GM18517 (cell line): ENCODE data around the gene TEAD1.

Source experiments
- ATAC-seq: cut with Tn5 transposase; IDR thresholded peaks from one replicate; pipeline ENCODE4 v1.9.1; 2021; ENCODE audit warnings: mild to moderate bottlenecking, moderate library complexity; ENCODE audit not compliant: unreplicated experiment

TEAD1 gene

GRCh38 chr11:12685229-12685628 lies 11.0 kb downstream of the TEAD1 start:
- no peak for ATAC-seq

DNA sequence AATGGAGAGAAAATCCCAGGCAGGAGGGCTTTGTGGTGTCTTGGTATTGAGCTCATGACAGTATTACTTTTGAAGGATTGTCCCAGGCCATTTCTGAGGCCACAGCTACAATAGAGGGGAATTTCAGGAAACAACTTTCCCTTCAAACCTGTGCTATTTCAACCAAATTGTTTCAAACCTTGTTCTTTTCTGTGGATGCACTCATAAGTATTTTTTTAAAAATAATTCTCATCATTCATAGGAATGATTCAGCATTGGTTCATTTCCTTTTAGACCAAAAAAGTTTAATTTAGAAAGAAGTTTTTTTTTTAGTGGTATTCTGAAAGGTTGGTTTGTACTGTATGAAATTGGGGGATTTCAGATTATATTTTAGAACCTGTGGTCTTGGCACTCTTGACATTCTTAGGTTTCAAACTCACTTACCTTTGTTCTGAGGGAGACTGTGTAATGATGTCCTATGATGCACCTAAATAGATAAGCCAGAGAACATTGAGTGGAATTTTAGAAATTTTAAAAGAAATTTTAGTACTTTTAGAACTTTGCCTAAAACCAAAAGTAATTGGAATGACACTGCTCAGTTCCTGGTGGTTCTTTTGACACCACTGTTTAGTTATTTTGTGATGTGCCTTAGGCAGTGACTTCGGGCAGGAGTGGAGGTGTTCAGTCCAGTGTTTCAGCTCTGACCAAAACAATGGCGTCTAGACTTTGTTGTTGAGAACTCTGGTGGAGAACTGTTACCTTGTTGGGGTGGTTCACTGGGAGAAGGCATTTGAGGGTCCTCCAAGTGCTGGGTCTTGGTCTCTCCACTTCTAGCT lies 12.2 kb downstream of the TEAD1 start:
- ATAC-seq: no peak

GRCh38 chr11:12687216-12687623 lies 13.0 kb downstream of the TEAD1 start:
- no peak for ATAC-seq

- no peak for ATAC-seq
These were observed 13.5 kb downstream of the TEAD1 start for GRCh38 chr11:12687740-12688139.

- ATAC-seq: no peak
These were observed 15.0 kb downstream of the TEAD1 start for GRCh38 chr11:12689029-12689755.

GRCh38 chr11:12690663-12691062 lies 16.4 kb downstream of the TEAD1 start:
- no peak for ATAC-seq

GRCh38 chr11:12691473-12691872 lies 17.3 kb downstream of the TEAD1 start:
- no peak for ATAC-seq

GRCh38 chr11:12692229-12693075 lies 18.2 kb downstream of the TEAD1 start:
- no peak for ATAC-seq

DNA sequence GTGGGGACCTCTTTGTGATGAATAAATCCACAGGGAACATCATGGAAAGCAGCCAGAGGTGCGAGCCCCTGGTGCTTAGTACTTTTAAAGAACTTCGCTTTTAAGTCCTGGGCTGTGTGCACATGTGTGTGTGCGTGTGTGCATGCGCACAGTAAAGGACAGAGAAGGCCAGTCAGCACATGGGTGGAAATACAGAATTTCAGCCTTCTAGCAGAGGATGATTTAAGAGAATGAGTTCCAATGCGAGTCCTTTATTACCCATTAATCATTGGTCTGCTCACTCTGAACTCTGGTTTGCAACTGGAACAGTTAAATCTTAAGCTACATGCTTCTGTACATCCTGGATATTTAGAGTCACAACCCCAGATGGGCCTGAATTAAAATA lies 18.9 kb downstream of the TEAD1 start:
- no peak for ATAC-seq

DNA sequence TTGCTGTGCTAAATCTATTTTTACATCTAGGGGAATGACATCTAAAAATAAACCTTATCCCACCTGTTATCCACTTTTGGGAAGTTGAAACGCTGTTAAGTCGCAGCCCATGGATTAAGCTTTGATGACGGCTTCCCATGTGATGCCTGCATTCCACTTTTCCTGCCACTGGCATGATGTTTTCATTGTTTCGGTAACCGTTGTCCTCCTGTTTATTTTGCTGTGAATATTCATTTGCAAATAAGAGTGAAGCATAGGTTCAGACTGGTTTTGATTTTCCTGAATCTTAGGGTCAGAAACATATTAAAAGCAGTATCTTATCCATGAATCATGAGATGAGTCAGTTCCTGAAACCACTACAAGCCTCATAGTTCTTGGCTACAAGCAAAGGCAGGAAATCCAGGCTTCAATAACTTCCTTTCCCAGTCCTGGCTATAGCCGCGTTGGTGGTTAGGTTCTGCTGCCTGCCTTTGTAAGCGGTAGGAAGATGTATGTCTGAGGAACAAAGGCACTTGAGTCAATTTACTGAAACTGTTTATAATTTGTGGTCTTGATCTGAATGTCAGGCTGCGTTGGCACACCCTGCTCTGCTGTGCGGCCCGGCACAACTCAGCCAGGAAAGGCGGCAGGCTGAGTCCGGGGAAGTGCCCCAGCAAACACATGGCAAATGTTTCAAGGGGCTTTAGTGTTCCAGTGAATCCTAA lies 19.4 kb downstream of the TEAD1 start:
- ATAC-seq: no peak

GRCh38 chr11:12694183-12694531 lies 19.9 kb downstream of the TEAD1 start:
- ATAC-seq: no peak

DNA sequence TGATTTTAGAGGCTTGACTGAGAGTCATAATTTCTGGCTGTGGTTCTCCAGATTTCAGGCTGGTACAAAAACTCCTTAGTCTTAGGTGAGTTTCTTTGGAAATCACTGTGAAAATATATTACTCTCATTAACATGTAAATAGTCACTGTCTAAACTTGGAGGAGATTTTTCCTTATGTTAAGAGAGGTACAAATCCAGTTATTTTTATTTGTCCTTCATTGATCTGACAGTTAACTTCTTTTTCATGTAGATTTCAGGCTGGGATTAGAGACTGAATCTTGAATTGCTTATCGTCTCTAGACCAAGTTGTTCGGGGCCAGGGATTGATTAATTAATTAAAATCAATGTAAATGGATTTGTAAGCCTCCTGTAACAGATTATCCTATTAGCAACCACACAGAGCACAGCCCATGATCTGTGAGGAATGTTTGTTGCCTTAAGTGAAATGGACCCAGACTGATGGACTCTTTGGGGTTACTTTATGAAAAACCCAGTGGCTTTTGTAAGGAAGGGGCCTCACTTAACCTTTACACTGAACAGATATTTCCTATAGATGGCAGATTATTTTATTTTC lies 21.1 kb downstream of the TEAD1 start:
- no peak for ATAC-seq

DNA sequence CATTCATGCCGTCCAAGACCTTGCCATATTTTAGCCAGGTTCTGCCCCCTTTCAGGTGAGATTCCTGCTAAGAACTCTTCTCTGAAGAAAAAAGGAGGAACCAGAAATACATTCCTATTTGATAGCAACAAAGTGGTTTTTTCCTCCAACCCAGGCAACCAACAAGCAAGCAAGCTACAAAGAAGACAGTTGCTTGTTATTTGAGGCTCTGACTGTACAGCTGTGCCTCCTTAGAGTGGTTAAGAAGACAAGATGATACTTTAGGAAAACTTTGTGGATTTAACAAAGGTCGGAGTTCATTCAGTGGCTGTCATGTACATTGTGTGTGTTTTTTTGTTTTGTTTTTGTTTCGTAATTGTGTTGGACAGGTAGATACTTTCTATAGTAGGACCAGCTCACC lies 21.7 kb downstream of the TEAD1 start:
- no peak for ATAC-seq

DNA sequence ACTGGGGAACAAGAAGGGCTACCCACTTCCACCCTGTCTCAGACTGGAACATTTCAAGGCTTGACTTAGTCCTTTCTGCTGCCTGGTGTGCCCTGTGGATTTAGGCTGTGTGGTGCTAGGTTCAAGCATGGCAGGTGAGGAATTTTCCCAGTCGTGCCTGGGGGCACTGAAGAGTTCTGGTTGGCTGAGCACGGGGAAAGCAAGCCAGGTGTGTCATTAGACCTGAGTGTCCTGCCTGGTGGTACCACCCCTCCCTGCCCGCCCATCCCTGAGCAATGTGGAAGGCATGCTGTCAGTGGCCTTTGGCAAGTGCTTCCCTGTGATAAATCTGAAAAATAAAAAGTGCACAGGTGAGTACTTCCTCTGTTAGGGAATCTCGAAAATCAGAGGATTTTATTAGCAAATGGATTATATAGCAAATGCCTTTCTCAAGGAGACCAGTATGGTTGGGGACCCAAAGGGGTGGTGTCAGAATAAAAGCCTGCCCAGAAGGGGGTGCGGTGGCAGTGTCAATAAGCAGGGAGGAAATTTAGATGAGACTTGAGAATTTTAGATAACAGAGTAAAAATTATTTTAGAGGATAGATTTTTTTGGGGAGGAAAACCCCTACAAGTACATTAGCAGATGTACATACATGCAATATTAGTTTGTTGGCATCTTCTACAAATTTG lies 22.8 kb downstream of the TEAD1 start:
- ATAC-seq: no peak

- no peak for ATAC-seq
These were observed 23.8 kb downstream of the TEAD1 start for GRCh38 chr11:12698048-12698447.

DNA sequence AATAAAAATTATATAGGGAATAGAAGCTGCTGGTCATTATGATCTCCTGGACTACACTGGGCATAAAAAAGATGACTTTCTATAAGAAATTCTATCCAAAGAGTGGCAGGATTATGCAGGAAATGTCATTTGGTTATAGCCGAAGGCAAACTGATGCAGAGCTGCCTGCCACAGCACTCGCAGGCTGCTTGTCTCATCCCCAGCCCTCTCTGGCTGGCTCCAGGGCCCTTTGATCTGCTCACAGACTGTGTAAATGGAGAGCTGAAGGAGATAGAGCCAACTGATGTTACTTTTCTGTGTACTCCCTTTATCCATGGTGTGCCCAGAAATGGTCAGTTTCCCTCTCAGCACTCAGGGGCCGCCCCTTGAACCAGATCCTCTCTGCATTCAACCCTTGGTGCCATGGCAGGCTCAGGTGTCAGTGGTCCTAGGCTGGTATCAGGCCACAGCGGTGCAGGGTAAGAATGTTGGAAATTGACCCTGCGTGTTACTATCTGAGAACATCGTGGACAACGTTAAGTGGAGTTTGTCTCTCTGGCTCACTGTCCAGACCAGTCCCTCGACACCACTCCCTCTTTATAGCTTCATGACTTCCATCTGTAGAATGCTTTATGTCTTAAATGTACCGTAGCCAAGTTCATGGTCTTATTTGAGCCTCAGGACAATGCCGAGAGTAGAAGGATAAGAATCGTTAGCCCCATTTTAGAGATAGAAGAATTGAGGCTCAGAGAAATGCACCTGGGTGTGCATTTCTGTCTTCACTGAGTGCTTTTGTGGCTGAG lies 27.8 kb downstream of the TEAD1 start:
- no peak for ATAC-seq

- ATAC-seq: no peak
These were observed 28.8 kb downstream of the TEAD1 start for GRCh38 chr11:12702999-12703453.

DNA sequence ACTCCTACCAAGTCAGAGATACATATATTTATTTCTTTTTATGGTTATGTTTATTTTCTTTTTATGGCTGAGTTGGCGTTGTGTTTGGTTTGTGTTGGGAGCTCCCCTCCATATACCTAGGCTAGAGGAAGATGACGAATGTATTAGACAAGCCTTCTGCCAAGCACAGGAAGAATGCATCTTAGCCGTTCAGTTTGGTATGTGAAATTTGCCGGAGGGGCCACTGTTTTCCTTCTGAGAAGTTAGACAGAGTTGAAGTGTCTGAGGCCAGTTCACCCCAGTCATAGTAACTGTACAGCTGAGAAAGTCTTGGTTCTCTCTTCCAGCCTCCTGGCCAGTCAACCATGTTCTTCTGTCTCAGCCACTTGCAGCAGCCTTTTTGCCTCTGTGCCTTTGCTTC lies 29.8 kb downstream of the TEAD1 start:
- no peak for ATAC-seq

DNA sequence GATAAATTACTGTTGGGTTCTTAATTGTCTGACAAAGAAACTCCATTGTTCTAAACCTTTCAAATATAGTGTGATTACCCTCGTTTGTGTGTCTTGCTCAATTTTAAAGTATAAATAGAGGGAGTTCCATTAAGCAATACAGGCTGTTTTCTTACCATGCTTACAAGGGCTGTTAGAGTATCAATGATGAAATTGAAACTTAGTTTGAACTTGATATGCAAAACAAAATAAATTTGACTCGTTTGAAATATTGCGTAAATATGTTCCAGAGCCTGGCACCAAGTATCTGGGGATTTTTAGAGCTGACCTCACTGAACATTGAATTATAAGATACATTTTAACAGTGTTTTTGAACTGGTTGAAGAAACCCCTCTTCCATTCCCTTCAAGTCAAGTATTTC lies 31.7 kb downstream of the TEAD1 start:
- ATAC-seq: no peak
